Ramos (cell line): Measurements from ENCODE around the gene MSMB.
"Not testable (repeated sequence)": the region's sequence is repeated elsewhere in the genome, so short reads cannot be mapped to it uniquely, and the experiment has no call there.

Experiments used
- in situ Hi-C: fragments of 300-500 bp; cut with MboI; formaldehyde crosslinking; loops from one replicate; pipeline ENCODE4 v1.14.3; 2022; ENCODE audit warnings: low sequenced_read_pairs; ENCODE audit not compliant: unreplicated experiment

Gene MSMB, protein sequence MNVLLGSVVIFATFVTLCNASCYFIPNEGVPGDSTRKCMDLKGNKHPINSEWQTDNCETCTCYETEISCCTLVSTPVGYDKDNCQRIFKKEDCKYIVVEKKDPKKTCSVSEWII

DNA sequence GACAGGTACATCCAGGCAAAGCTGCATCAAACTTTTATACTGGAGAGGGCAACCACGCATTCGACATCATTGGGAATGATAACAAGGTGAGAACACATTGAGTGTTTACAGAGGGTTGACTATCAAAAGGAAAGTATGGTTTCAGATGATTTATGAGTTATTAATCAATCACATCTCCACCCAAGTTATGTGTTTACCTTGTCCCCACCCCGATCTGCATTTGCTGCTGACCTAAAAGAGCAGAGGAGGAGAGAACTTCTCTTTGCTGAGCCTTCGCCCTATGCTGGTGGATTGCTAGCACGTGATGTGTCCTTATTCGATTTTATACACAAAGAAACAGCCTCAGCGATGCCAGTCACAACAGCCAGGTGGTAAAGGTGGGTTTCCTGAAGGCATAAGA is at the start of gene MSMB:
MSMB (minus strand) TSS at position 9 of the 400 bp plus-strand sequence. CDS start 32 bp downstream, outside the sequence.
- in situ Hi-C loops = loop anchor here (25.0 kb wide), 1 partner anchor 809 kb away; no protein-coding TSS in a partner anchor

GRCh38 chr10:46094931-46095750 is 49.1 kb upstream of the MSMB start:
- in situ Hi-C loops = no loop called here

DNA sequence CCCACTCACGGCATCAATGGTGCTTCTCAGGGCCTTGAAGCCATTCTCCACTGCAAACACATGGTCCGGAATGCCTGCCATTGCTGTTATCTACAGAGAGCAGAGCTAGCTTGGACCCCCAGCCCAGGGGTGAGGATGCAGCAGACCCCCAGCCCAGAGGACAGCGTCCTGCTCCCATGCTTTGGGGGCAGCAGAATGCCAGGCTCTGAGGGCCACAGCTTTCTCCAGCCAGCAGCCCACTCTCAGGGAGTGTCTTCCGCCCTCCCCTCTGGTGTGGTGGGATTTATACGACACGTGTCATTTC is 48.1 kb upstream of the MSMB start:
- in situ Hi-C loops = no loop called here

GRCh38 chr10:46093316-46094196 is 47.5 kb upstream of the MSMB start:
- in situ Hi-C loops = not testable (repeated sequence)

- in situ Hi-C loops = no loop called here
These were observed 46.5 kb upstream of the MSMB start for GRCh38 chr10:46092524-46093081.

- in situ Hi-C loops = no loop called here
These were observed 45.9 kb upstream of the MSMB start for GRCh38 chr10:46091828-46092523.

GRCh38 chr10:46091080-46091827 is 45.2 kb upstream of the MSMB start:
- in situ Hi-C loops = no loop called here

- in situ Hi-C loops = no loop called here
These were observed 44.3 kb upstream of the MSMB start for GRCh38 chr10:46090258-46090812.

GRCh38 chr10:46087381-46087780 is 41.3 kb upstream of the MSMB start:
- in situ Hi-C loops = not testable (repeated sequence)

- in situ Hi-C loops = no loop called here
These were observed 38.5 kb upstream of the MSMB start for GRCh38 chr10:46084321-46085165.

DNA sequence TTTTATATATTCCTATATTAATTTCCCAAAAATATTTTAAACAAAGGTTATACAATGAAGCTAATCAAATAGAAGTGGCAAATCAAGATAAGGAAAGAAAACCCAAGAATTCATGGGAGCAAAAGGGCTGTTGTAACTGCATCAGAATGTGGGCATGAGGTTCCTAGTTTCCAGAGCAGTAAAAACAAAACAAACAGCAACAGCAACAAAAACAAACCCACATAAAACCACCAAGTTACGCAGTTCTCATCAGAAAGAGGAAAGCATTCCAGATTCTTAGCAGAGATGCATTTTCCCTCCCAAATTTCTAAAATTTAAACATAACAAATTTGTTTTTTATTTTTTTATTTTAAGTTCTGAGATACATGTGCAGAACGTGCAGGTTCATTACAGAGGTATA is 34.8 kb upstream of the MSMB start:
- in situ Hi-C loops = no loop called here

DNA sequence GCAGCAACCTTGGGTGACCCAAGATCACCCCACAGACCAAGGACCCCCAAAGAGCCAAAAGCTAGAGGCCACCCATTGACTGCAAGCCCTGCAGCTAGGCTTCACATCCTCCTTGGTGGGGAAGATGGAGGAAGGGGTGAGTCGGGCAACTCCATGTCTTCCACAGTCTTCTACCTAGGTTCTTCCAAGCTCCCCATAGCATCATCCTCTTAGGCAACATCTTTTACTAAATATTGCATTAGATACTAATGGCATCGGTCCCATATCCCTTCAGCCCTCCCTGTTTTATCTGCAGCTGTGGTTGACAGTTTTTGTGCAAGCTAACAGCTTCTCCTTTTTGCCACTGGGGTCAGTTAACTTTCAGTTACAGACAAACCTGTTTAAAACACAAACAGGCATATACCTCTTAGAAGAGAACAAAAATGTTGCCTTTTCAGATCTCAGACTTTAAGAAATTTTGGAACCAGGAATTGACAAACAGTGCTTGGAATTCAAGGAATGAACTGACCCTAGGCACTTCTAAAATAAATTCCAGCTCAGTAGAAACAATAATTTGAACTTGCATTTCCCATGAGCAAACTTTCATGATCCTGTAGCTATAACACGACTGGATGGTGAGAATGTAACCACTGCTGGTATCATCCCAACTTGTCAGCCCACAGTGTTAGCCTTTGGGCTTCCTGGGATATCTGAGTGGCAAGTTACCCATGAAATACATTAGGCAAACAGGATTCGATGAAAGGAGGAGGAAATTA is 33.9 kb upstream of the MSMB start:
- in situ Hi-C loops = no loop called here

- in situ Hi-C loops = no loop called here
These were observed 31.8 kb upstream of the MSMB start for GRCh38 chr10:46077731-46078413.

GRCh38 chr10:46077141-46077554 is 31.1 kb upstream of the MSMB start:
- in situ Hi-C loops = no loop called here

DNA sequence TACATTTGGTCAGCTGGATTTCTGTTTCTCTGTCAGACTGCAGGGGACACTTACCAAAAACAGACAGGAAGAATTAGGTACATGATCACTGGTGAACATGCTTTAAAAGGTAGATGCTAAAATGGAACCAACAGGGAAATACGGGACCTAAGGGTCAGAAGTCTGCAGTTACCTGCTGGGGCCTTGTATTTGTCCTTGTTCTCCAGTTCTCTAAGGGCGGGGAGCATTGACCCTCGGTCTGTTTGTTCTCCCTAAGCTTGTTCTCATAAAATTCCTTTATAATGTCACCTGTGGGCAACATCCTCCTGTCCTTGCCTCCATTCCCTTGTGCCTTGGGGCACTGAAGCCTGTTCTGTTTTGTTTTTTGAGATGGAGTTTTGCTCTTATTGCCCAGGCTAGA is 29.8 kb upstream of the MSMB start:
- in situ Hi-C loops = no loop called here

GRCh38 chr10:46074196-46074946 is 28.3 kb upstream of the MSMB start:
- in situ Hi-C loops = no loop called here
